ENCODE results near the gene IL13RA2. TPM values are rescaled to one million over a fixed set of nuclear protein-coding genes. Genes with fewer than 3 reads are reported as not detected.

Gene IL13RA2
- total and polyA plus RNA-seq, 2 of the 13 experiments (the other 11 are each of a cell fraction or from before 2014, with no cell fraction given) = not detected

Small RNAs within 50 kb of the gene (small RNA-seq; reads per million reads assigned to genes)
- gene RNU6-648P (ENCODE audit: insufficient read depth in 2 of 3, insufficient read length in 3 of 3, low read depth in 2 of 3, low replicate concordance in 1 of 3) = 0 reads per million in 3 experiments

Other genes with a start within 250 kb of the IL13RA2 start
- not detected in 2 replicates for gene RBMXL3, start 171.8 kb upstream of the IL13RA2 start, total RNA-seq (2016; rRNA removed; fragmentation: Illumina TruSeq; extraction: Trizol)
- gene RBMXL3, start 171.8 kb upstream of the IL13RA2 start, polyA plus RNA-seq (2011; rRNA removed) = not detected in 2 replicates
- not detected in 2 replicates for gene LRCH2, start 216.5 kb upstream of the IL13RA2 start, total RNA-seq (2016; rRNA removed; fragmentation: Illumina TruSeq; extraction: Trizol)
- gene LRCH2, start 216.5 kb upstream of the IL13RA2 start, polyA plus RNA-seq (2011; rRNA removed) = not detected in 2 replicates